WTC11 (cell line): ENCODE measurements around the gene SORCS2. TPM values are rescaled to one million over a fixed set of nuclear protein-coding genes. Genes with fewer than 3 reads are reported as not detected.

Experiments used
- ATAC-seq: fragments of 200-7000 bp; cut with Tn5 transposase; 2 replicates; pipeline ENCODE4 v1.10.0; 2021; ENCODE audit warnings: mild to moderate bottlenecking, moderate library complexity
- CTCF ChIA-PET: fragments of 300-600 bp; sonication (Branson Sonifier 250); formaldehyde crosslinking; loops from one replicate; lab custom pipeline; 2021; ENCODE audit warnings: antibody characterized with exemption; lab: Charles Lee
- POLR2A ChIA-PET: fragments of 350-600 bp; sonication (Branson Sonifier 250); formaldehyde crosslinking; loops from one replicate; lab custom pipeline; 2021; ENCODE audit warnings: antibody characterized with exemption; lab: Charles Lee
- DNase-seq: peaks from one replicate; pipeline ENCODE4 v3.0.0; 2021; ENCODE audit warnings: low spot score
- H3K27ac Mint-ChIP-seq: 2 replicates; pipeline ENCODE4 v1.8.0; 2021; ENCODE audit warnings: mixed read lengths
- H3K27me3 Mint-ChIP-seq: 2 replicates; pipeline ENCODE4 v1.8.0; 2021; ENCODE audit warnings: low read depth, mild to moderate bottlenecking, moderate library complexity, mixed read lengths
- H3K36me3 Mint-ChIP-seq: 2 replicates; pipeline ENCODE4 v1.8.0; 2021; ENCODE audit warnings: mixed read lengths
- H3K4me1 Mint-ChIP-seq: 2 replicates; pipeline ENCODE4 v1.8.0; 2022; ENCODE audit warnings: mixed read lengths
- H3K4me3 Mint-ChIP-seq: 2 replicates; pipeline ENCODE4 v1.8.0; 2021; ENCODE audit warnings: mild to moderate bottlenecking, moderate library complexity, mixed read lengths
- H3K9me3 Mint-ChIP-seq: 2 replicates; pipeline ENCODE4 v1.8.0; 2021; ENCODE audit warnings: mixed read lengths
- ATF1 ChIP-seq: sonication (generic); formaldehyde crosslinking; IDR thresholded peaks from 2 replicates; pipeline ENCODE4 v1.8.1; 2023; ENCODE audit warnings: mild to moderate bottlenecking, moderate library complexity, missing genetic modification reagents
- CREM ChIP-seq: sonication (generic); formaldehyde crosslinking; IDR thresholded peaks from 2 replicates; pipeline ENCODE4 v1.8.1; 2022; ENCODE audit warnings: mild to moderate bottlenecking, missing genetic modification reagents, moderate library complexity
- ESRRA ChIP-seq: sonication (generic); formaldehyde crosslinking; IDR thresholded peaks from 2 replicates; pipeline ENCODE4 v1.8.1; 2022; ENCODE audit warnings: mild to moderate bottlenecking, missing genetic modification reagents, borderline replicate concordance
- IRF2 ChIP-seq: sonication (generic); formaldehyde crosslinking; IDR thresholded peaks from 2 replicates; pipeline ENCODE4 v1.8.0; 2022; ENCODE audit warnings: low read depth, missing genetic modification reagents, borderline replicate concordance
- JUN ChIP-seq: sonication (generic); formaldehyde crosslinking; IDR thresholded peaks from 2 replicates; pipeline ENCODE4 v1.8.0; 2023; ENCODE audit warnings: mild to moderate bottlenecking, missing genetic modification reagents
- MLX ChIP-seq: sonication (generic); formaldehyde crosslinking; IDR thresholded peaks from 2 replicates; pipeline ENCODE4 v1.8.1; 2023; ENCODE audit warnings: mild to moderate bottlenecking, missing genetic modification reagents, moderate library complexity
- MXD4 ChIP-seq: fragments of 250-450 bp; sonication (Bioruptor Pico); IDR thresholded peaks from 2 replicates; pipeline ENCODE4 v1.8.0; 2021; ENCODE audit warnings: mild to moderate bottlenecking, moderate library complexity, borderline replicate concordance
- NFATC4 ChIP-seq: fragments of 250-450 bp; sonication (Bioruptor Pico); IDR thresholded peaks from 2 replicates; pipeline ENCODE4 v1.9.0; 2021; ENCODE audit warnings: mild to moderate bottlenecking
- NR3C1 ChIP-seq: sonication (generic); formaldehyde crosslinking; conservative IDR thresholded peaks from 2 replicates; pipeline ENCODE4 v1.8.1; 2023; ENCODE audit warnings: low read depth, mild to moderate bottlenecking, missing genetic modification reagents
- TEAD1 ChIP-seq: sonication (generic); formaldehyde crosslinking; IDR thresholded peaks from 2 replicates; pipeline ENCODE4 v1.8.0; 2022; ENCODE audit warnings: mild to moderate bottlenecking, missing genetic modification reagents
- ZNF138 ChIP-seq: sonication (generic); formaldehyde crosslinking; conservative IDR thresholded peaks from 2 replicates; pipeline ENCODE4 v1.8.1; 2022; ENCODE audit warnings: mild to moderate bottlenecking, moderate library complexity, missing genetic modification reagents
- ZNF396 ChIP-seq: fragments of 250-450 bp; sonication (Bioruptor Pico); IDR thresholded peaks from 2 replicates; pipeline ENCODE4 v1.8.0; 2021; ENCODE audit warnings: mild to moderate bottlenecking, moderate library complexity, borderline replicate concordance
- total RNA-seq: library from RNA; stranded (reverse); gene quantifications from 3 replicates; pipeline ENCODE4 v1.2.3, GENCODE V29; 2021
- TF ChIP-seq, protein P1 (sequence below): fragments of 250-450 bp; sonication (Bioruptor Pico); IDR thresholded peaks from 2 replicates; pipeline ENCODE4 v2.1.2; 2022; ENCODE audit warnings: mild to moderate bottlenecking, moderate library complexity
- TF ChIP-seq, protein P2 (sequence below): sonication (generic); formaldehyde crosslinking; IDR thresholded peaks from 2 replicates; pipeline ENCODE4 v1.8.1; 2022; ENCODE audit warnings: mild to moderate bottlenecking, moderate library complexity, missing genetic modification reagents
- TF ChIP-seq, protein P3 (sequence below): sonication (generic); formaldehyde crosslinking; IDR thresholded peaks from 2 replicates; pipeline ENCODE4 v1.8.0; 2023; ENCODE audit warnings: missing genetic modification reagents
- TF ChIP-seq, protein P4 (sequence below): sonication (generic); formaldehyde crosslinking; IDR thresholded peaks from 2 replicates; pipeline ENCODE4 v1.8.1; 2022; ENCODE audit warnings: low read depth, mild to moderate bottlenecking, moderate library complexity, missing genetic modification reagents, borderline replicate concordance
- TF ChIP-seq, protein P5 (sequence below): sonication (generic); formaldehyde crosslinking; IDR thresholded peaks from 2 replicates; pipeline ENCODE4 v1.8.1; 2023; ENCODE audit warnings: mild to moderate bottlenecking, missing genetic modification reagents, moderate library complexity
- TF ChIP-seq, protein P6 (sequence below): sonication (generic); formaldehyde crosslinking; IDR thresholded peaks from 2 replicates; pipeline ENCODE4 v1.8.1; 2023; ENCODE audit warnings: mild to moderate bottlenecking, missing genetic modification reagents, borderline replicate concordance

Gene SORCS2
- total RNA-seq, 1 experiment from 2014 or later, result 6.6 TPM

GRCh38 chr4:7571701-7572100, 379.4 kb downstream of the SORCS2 start:
- POLR2A ChIA-PET, result interaction anchor here (0.6 kb wide), 1 partner anchor 24 kb away, joined by 3 read pairs; no protein-coding TSS in a partner anchor
- no peak for ATAC-seq
- CTCF ChIA-PET, result interaction anchor here (0.9 kb wide), 1 partner anchor 16 kb away, joined by 3 read pairs; no protein-coding TSS in a partner anchor
- peaks cover 13% of the 10 kb centered on the region for H3K9me3 Mint-ChIP-seq
- peaks cover 10% of the 10 kb centered on the region; the same call in 1 of the 2 replicates for H3K27me3 Mint-ChIP-seq
- H3K27ac Mint-ChIP-seq, result no peak overlapping the region
- DNase-seq, result no peak
- peaks cover 10% of the 10 kb centered on the region for H3K4me1 Mint-ChIP-seq
- no peak overlapping the region for H3K4me3 Mint-ChIP-seq
- H3K36me3 Mint-ChIP-seq, result peaks cover 12% of the 10 kb centered on the region
- TF ChIP-seq ZNF138 (CRISPR knock-in tag) (no peak), TEAD1 (CRISPR knock-in tag) (no peak), ESRRA (no peak), CREM (CRISPR knock-in tag) (no peak), JUN (CRISPR knock-in tag) (no peak), NFATC4 (CRISPR knock-in tag) (no peak)
- TF ChIP-seq, protein P1, sequence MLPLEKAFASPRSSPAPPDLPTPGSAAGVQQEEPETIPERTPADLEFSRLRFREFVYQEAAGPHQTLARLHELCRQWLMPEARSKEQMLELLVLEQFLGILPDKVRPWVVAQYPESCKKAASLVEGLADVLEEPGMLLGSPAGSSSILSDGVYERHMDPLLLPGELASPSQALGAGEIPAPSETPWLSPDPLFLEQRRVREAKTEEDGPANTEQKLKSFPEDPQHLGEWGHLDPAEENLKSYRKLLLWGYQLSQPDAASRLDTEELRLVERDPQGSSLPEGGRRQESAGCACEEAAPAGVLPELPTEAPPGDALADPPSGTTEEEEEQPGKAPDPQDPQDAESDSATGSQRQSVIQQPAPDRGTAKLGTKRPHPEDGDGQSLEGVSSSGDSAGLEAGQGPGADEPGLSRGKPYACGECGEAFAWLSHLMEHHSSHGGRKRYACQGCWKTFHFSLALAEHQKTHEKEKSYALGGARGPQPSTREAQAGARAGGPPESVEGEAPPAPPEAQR (CRISPR knock-in tag), result no peak
- TF ChIP-seq, protein P2, sequence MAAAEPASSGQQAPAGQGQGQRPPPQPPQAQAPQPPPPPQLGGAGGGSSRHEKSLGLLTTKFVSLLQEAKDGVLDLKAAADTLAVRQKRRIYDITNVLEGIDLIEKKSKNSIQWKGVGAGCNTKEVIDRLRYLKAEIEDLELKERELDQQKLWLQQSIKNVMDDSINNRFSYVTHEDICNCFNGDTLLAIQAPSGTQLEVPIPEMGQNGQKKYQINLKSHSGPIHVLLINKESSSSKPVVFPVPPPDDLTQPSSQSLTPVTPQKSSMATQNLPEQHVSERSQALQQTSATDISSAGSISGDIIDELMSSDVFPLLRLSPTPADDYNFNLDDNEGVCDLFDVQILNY (CRISPR knock-in tag), result no peak
- TF ChIP-seq, protein P3, sequence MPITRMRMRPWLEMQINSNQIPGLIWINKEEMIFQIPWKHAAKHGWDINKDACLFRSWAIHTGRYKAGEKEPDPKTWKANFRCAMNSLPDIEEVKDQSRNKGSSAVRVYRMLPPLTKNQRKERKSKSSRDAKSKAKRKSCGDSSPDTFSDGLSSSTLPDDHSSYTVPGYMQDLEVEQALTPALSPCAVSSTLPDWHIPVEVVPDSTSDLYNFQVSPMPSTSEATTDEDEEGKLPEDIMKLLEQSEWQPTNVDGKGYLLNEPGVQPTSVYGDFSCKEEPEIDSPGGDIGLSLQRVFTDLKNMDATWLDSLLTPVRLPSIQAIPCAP (CRISPR knock-in tag), result no peak
- TF ChIP-seq, all 79 proteins: peak for 0

GRCh38 chr4:7572894-7573293, 380.6 kb downstream of the SORCS2 start:
- Mint-ChIP-seq H3K4me3 (no peak overlapping the region), H3K9me3 (peaks cover 25% of the 10 kb centered on the region), H3K27me3 (peaks cover 9% of the 10 kb centered on the region; the same call in 1 of the 2 replicates), H3K27ac (no peak overlapping the region), H3K4me1 (peaks cover 10% of the 10 kb centered on the region), H3K36me3 (peaks cover 21% of the 10 kb centered on the region)
- POLR2A ChIA-PET, result interaction anchor here (0.7 kb wide), 1 partner anchor 27 kb away, joined by 3 read pairs; no protein-coding TSS in a partner anchor
- ATAC-seq (no peak), DNase-seq (no peak)
- no peak for TF ChIP-seq ZNF396 (CRISPR knock-in tag)
- TF ChIP-seq, protein P4, sequence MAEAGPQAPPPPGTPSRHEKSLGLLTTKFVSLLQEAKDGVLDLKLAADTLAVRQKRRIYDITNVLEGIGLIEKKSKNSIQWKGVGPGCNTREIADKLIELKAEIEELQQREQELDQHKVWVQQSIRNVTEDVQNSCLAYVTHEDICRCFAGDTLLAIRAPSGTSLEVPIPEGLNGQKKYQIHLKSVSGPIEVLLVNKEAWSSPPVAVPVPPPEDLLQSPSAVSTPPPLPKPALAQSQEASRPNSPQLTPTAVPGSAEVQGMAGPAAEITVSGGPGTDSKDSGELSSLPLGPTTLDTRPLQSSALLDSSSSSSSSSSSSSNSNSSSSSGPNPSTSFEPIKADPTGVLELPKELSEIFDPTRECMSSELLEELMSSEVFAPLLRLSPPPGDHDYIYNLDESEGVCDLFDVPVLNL (CRISPR knock-in tag), result no peak
- TF ChIP-seq NR3C1 (CRISPR knock-in tag), result no peak
- TF ChIP-seq, protein P5, sequence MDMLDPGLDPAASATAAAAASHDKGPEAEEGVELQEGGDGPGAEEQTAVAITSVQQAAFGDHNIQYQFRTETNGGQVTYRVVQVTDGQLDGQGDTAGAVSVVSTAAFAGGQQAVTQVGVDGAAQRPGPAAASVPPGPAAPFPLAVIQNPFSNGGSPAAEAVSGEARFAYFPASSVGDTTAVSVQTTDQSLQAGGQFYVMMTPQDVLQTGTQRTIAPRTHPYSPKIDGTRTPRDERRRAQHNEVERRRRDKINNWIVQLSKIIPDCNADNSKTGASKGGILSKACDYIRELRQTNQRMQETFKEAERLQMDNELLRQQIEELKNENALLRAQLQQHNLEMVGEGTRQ, result no peak
- no peak for TF ChIP-seq ATF1
- TF ChIP-seq, protein P6, sequence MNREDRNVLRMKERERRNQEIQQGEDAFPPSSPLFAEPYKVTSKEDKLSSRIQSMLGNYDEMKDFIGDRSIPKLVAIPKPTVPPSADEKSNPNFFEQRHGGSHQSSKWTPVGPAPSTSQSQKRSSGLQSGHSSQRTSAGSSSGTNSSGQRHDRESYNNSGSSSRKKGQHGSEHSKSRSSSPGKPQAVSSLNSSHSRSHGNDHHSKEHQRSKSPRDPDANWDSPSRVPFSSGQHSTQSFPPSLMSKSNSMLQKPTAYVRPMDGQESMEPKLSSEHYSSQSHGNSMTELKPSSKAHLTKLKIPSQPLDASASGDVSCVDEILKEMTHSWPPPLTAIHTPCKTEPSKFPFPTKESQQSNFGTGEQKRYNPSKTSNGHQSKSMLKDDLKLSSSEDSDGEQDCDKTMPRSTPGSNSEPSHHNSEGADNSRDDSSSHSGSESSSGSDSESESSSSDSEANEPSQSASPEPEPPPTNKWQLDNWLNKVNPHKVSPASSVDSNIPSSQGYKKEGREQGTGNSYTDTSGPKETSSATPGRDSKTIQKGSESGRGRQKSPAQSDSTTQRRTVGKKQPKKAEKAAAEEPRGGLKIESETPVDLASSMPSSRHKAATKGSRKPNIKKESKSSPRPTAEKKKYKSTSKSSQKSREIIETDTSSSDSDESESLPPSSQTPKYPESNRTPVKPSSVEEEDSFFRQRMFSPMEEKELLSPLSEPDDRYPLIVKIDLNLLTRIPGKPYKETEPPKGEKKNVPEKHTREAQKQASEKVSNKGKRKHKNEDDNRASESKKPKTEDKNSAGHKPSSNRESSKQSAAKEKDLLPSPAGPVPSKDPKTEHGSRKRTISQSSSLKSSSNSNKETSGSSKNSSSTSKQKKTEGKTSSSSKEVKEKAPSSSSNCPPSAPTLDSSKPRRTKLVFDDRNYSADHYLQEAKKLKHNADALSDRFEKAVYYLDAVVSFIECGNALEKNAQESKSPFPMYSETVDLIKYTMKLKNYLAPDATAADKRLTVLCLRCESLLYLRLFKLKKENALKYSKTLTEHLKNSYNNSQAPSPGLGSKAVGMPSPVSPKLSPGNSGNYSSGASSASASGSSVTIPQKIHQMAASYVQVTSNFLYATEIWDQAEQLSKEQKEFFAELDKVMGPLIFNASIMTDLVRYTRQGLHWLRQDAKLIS, result no peak
- no peak for TF ChIP-seq MXD4 (CRISPR knock-in tag)
- no peak for TF ChIP-seq MLX (CRISPR knock-in tag)
- no peak for TF ChIP-seq IRF2 (CRISPR knock-in tag)
- TF ChIP-seq, protein P2 (CRISPR knock-in tag), result no peak
- no peak for TF ChIP-seq ZNF138 (CRISPR knock-in tag)
- CTCF ChIA-PET, result no interaction called here
